Stimulated activated naive CD8-positive, alpha-beta T cell treated with anti-CD3 and anti-CD28 coated beads, Interleukin-15, amount 100 ng/mL, for 72 hours (primary cell): ENCODE results near the gene NR4A1.

ENCODE experiments used
- ATAC-seq: fragments of 150-1000 bp; cut with Tn5 transposase; 2 replicates; pipeline ENCODE4 v1.10.0; 2021; ENCODE audit warnings: mild to moderate bottlenecking, moderate library complexity
- DNase-seq, 2 donors: peaks; one replicate each; pipeline ENCODE4 v3.0.0; 2021 to 2022
- H3K27ac Mint-ChIP-seq, 2 donors: one replicate each; pipeline ENCODE4 v1.8.0; 2022; ENCODE audit warnings: mild to moderate bottlenecking in 2 of 2, mixed read lengths in 2 of 2, moderate library complexity in 2 of 2
- H3K27me3 Mint-ChIP-seq: one replicate; pipeline ENCODE4 v1.8.0; 2022; ENCODE audit warnings: mixed read lengths
- H3K4me1 Mint-ChIP-seq: one replicate; pipeline ENCODE4 v1.8.0; 2022; ENCODE audit warnings: mild to moderate bottlenecking, mixed read lengths
- H3K4me3 Mint-ChIP-seq, 2 donors: one replicate each; pipeline ENCODE4 v1.8.0; 2022; ENCODE audit warnings: mild to moderate bottlenecking in 2 of 2, mixed read lengths in 2 of 2, moderate library complexity in 1 of 2
- H3K9me3 Mint-ChIP-seq, 2 donors: one replicate each; pipeline ENCODE4 v1.8.0; 2022; ENCODE audit warnings: mixed read lengths in 2 of 2

The NR4A1 gene

DNA sequence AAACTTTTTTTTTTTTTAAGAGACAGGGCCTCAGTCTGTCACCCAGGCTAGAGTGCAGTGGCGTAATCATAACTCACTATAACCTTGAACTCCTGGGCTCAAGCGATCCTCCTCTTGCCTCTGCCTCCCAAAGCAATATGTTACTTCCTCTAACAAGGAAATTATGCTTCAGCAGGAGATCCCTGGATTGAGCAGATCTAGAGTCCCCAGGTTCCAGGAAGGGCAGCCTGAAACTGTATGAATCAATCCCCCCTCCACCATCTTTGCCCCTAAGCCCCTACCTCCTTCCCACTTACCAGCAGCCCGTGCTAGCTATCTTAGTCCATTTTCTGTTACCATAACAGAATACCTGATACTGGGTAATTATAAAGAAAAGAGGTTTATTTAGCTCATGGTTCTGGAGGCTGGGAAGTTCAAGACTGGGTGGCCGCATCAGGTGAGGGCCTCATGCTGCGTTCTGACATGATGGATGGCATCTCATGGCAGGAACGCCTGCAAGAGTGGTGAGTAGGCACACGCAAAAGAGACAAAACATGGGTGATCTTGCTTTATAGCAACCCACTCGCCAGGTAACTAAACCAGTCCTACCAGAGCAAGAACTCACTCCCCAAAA is 39.5 kb upstream of the NR4A1 start:
- H3K27me3 Mint-ChIP-seq: no peaks in the 10 kb centered on the region
- no peak overlapping the region for H3K27ac Mint-ChIP-seq
- peaks cover 25% of the 10 kb centered on the region for H3K4me1 Mint-ChIP-seq
- ATAC-seq (no peak), DNase-seq (no peak)
- H3K9me3 Mint-ChIP-seq: no peaks in the 10 kb centered on the region
- H3K4me3 Mint-ChIP-seq: no peak overlapping the region

GRCh38 chr12:52013626-52014310 is 37.5 kb upstream of the NR4A1 start:
- peak overlapping the region in 1 of 2 donors; percentile 44 for H3K27ac Mint-ChIP-seq
- ATAC-seq (no peak), DNase-seq (no peak)
- no peak overlapping the region for H3K4me3 Mint-ChIP-seq
- no peaks in the 10 kb centered on the region for H3K9me3 Mint-ChIP-seq
- peaks cover 7% of the 10 kb centered on the region for H3K4me1 Mint-ChIP-seq
- no peaks in the 10 kb centered on the region for H3K27me3 Mint-ChIP-seq

DNA sequence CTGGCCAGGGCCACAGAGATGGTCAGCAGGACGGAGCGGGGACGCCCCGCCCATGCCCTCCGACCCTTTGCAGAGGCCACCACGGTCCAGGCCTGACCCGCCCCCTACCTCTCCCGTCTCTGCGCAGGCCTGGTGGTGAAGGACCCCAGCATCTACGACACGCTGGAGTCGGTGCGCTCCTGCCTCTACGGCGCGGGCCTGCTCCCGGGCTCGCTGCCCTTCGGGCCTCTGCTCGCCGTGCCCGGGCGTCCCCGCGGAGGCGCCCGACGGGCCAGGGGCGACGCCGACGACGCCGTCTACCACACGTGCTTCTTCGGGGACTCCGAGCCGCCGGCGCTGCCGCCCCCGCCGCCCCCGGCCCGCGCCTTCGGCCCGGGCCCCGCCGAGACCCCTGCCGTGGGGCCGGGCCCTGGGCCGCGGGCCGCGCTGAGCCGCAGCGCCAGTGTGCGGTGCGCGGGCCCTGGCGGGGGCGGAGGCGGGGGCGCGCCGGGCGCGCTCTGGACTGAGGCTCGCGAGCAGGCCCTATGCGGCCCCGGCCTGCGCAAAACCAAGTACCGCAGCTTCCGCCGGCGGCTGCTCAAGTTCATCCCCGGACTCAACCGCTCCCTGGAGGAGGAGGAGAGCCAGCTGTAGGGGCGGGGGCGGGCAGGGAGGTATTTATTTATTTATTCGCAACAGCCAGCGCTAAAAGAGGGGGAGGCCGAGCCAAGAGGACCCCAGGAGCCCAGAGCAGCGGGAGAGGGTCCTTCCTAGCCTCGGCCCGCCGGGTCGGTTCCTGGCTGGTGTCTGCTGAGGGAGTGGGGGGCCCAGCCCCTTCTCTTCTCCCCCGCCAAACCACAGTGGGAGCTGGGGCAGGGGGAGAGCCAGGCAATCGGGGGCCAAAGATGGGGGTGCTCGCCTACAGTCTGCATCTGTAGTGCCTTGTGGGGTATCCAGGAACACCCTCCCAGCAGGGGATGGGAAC is 36.4 kb upstream of the NR4A1 start:
- Mint-ChIP-seq H3K27ac (no peak overlapping the region), H3K9me3 (no peaks in the 10 kb centered on the region), H3K4me3 (no peak overlapping the region), H3K27me3 (no peaks in the 10 kb centered on the region), H3K4me1 (peaks cover under 1% of the 10 kb centered on the region)
- ATAC-seq (peak; percentile 72), DNase-seq (no peak)

GRCh38 chr12:52015532-52016041 is 35.7 kb upstream of the NR4A1 start:
- H3K4me3 Mint-ChIP-seq: no peak overlapping the region
- ATAC-seq (peak; percentile 31), DNase-seq (no peak)
- no peaks in the 10 kb centered on the region for H3K9me3 Mint-ChIP-seq
- no peaks in the 10 kb centered on the region for H3K27me3 Mint-ChIP-seq
- peaks cover 8% of the 10 kb centered on the region for H3K4me1 Mint-ChIP-seq
- no peak overlapping the region for H3K27ac Mint-ChIP-seq

GRCh38 chr12:52018433-52019112 is 32.7 kb upstream of the NR4A1 start:
- ATAC-seq (no peak), DNase-seq (no peak)
- H3K27me3 Mint-ChIP-seq: no peaks in the 10 kb centered on the region
- H3K4me3 Mint-ChIP-seq: no peak overlapping the region
- no peaks in the 10 kb centered on the region for H3K9me3 Mint-ChIP-seq
- peaks cover 22% of the 10 kb centered on the region for H3K4me1 Mint-ChIP-seq
- no peak overlapping the region for H3K27ac Mint-ChIP-seq

DNA sequence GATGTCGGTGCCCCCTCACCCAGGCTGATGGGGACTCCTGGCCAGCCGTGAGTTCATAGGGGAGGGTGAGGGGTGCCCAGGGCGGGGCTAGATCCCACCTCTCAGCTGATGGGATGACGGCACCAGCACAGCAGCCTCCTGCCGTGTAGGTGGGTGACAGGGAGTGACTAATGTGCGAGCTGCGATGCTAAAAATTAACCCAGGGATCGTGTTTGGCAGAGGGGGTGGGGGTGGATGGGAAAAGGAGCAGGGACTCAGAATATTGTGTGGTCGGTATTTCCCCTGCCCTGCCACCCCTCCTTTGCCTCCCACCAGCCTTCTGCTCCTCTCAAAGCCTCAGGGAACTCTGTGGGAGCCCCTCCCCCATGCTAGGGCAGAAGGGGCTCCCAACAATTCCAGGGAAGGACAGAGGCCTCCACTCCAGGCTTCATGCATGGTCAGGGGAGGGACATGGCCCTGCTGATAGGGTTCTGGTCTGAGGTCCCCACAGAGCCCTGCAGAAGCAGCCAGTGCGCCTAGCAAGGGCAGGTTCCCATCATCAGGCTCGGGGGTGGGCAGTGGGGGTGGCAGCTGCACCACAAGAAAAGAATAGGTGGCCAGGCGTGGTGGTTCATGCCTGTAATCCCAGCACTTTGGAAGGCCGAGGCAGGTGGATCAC is 32.0 kb upstream of the NR4A1 start:
- no peak overlapping the region for H3K4me3 Mint-ChIP-seq
- H3K9me3 Mint-ChIP-seq: no peaks in the 10 kb centered on the region
- no peak overlapping the region for H3K27ac Mint-ChIP-seq
- no peak for DNase-seq
- H3K27me3 Mint-ChIP-seq: no peaks in the 10 kb centered on the region
- ATAC-seq: no peak
- H3K4me1 Mint-ChIP-seq: peaks cover 27% of the 10 kb centered on the region

DNA sequence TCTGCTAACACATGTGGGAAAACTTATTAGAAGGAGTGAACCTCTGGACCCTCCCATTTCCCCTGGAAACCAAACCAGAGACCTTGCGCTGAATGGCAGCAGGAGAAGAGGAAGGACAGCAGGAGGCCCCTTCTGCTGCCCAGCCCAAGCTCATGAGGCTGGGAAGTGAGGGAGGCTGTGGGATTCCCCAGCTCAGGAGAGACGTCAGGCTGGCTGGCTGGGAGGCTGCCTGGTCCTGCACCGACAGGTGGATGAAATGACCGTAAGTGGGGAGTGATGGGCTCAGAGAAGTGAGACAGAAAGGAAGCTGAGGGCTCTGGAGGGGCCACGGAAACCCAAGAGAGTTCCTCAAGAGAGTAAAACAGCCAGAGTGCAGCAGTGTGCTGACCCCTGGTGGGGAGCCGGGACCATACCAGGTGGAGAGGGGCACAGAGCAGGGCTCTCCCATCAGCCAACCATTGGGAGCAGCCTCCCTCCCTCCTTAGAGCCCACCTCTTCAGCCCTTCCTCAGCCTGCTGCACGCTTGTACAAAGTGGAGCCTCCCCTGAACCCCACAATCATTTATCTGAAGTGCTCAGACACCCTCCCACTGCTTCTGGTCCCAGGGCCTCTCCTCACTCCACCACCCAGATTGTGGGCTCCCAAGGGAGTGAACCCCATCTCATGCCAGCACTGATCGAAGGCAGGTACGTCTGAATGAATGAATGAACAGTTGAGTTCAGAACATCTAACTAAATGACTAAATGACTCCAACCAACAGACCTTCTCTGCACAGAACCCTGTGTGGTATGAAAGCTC is 30.5 kb upstream of the NR4A1 start:
- Mint-ChIP-seq H3K27ac (peak overlapping the region in 1 of 2 donors; percentile 44), H3K4me1 (peaks cover 42% of the 10 kb centered on the region), H3K9me3 (no peaks in the 10 kb centered on the region), H3K27me3 (no peaks in the 10 kb centered on the region), H3K4me3 (peak overlapping the region; percentile 63 to 74)
- ATAC-seq (peak; percentile 66), DNase-seq (peak; percentile 57 to 73)

DNA sequence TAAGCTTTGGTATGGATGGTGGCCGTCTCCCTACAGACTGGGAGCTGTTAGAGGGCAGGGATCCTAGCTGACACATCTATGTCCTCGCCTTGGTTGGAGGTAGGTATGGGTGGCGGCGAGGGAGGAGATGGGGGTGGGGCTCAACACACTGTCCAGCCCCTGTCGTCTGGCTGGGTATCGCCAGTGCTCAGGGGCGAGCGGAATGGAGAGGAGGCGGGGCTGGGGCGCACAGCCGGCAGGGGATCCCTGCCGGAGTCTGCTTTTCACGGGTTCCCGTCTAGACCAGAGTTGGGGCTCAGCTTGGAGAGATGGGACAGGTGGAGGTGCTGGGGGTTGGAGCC is 28.4 kb upstream of the NR4A1 start:
- H3K9me3 Mint-ChIP-seq: no peaks in the 10 kb centered on the region
- ATAC-seq (no peak), DNase-seq (no peak)
- H3K4me1 Mint-ChIP-seq: peaks cover 52% of the 10 kb centered on the region
- H3K27me3 Mint-ChIP-seq: no peaks in the 10 kb centered on the region
- H3K27ac Mint-ChIP-seq: no peak overlapping the region
- H3K4me3 Mint-ChIP-seq: peak overlapping the region; percentile 59 to 91

DNA sequence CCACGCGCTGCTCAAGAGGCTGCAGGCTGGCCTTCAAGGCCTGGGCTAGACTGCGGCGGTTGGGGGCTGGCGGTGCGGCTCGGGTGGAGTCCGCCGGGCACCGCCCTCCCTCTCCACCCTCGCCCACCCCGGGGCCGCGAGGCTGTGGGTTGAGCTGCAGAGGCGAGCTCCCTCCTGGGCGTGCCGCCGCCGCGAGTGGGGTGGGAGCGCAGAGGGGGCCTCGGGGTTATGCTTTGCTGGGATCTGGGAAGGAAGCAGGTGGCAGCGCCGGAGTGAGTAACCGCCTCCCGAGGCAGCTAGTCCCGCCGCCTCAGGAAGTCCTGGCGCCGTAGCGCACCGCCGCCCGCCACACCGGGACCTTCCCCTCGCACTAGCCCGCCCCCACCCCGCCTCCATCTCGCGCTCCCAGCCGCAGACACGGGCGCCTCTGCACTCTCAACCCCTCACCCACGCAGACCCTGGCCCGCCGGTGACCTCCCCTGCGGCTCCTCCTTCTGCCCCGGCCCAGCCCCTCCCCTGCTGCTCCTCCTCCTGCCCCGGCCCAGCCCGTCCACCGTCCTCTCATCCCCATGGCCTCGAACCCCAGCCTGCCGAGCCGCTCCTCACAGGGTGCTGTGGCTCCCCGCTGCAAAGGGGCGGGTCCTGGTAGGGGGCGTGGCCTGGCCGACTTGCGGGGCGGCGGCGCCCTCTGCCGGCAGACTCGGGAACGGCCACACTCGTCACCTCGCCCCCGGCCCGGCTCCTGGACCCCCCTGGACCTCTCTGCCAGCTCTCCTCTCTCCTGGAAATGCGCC is 27.9 kb upstream of the NR4A1 start:
- ATAC-seq (peak; percentile 74), DNase-seq (peak; percentile 92 to 94)
- Mint-ChIP-seq H3K9me3 (no peaks in the 10 kb centered on the region), H3K27ac (peak overlapping the region; percentile 68 to 87), H3K4me1 (peaks cover 52% of the 10 kb centered on the region), H3K4me3 (peak overlapping the region; percentile 85 to 91), H3K27me3 (no peaks in the 10 kb centered on the region)

DNA sequence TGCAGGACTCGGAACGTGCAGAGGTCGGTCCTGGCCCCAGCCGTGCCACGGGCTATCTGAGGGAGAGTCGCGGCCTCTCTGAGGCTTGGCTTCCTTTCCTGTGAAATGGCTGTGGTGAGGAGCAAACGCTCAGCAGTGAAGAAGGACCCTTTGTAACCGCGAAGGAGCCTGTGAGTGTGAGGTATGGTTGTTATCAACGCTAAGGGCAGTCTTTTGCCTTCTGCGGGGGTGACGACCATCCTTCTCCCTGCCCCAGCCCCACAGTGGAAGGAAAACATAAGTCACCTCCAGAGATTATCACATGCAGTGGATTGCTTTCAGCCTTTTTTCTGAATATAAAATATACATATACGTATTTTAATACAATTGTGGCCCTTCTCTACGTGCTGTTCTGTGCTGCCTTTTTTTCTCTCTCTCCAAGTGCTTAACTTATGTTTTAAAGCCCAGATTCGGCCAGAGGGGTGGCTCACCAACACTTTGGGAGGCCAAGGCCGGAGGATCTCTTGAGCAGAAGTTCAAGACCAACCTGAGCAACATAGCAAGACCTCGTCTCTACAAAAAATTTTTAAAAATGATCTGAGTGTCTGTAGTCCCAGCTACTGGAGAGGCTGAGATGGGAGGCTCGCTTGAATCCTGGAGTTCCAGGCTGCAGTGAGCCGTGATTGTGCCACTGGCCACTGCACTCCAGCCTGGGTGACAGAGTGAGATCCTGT is 27.1 kb upstream of the NR4A1 start:
- peaks cover 52% of the 10 kb centered on the region for H3K4me1 Mint-ChIP-seq
- H3K4me3 Mint-ChIP-seq: peak overlapping the region; percentile 85 to 91
- H3K9me3 Mint-ChIP-seq: no peaks in the 10 kb centered on the region
- DNase-seq: peak in 1 of 2 donors; percentile 41
- H3K27me3 Mint-ChIP-seq: no peaks in the 10 kb centered on the region
- peak overlapping the region; percentile 73 to 90 for H3K27ac Mint-ChIP-seq
- peak; percentile 15 for ATAC-seq

- Mint-ChIP-seq H3K27ac (peak overlapping the region; percentile 91 to 97), H3K9me3 (no peaks in the 10 kb centered on the region), H3K27me3 (no peaks in the 10 kb centered on the region), H3K4me3 (peak overlapping the region; percentile 85 to 91), H3K4me1 (peaks cover 51% of the 10 kb centered on the region)
- ATAC-seq: peak; percentile 62
- DNase-seq: peak; percentile 55 to 76
Measured at GRCh38 chr12:52024845-52025230, 26.4 kb upstream of the NR4A1 start.

DNA sequence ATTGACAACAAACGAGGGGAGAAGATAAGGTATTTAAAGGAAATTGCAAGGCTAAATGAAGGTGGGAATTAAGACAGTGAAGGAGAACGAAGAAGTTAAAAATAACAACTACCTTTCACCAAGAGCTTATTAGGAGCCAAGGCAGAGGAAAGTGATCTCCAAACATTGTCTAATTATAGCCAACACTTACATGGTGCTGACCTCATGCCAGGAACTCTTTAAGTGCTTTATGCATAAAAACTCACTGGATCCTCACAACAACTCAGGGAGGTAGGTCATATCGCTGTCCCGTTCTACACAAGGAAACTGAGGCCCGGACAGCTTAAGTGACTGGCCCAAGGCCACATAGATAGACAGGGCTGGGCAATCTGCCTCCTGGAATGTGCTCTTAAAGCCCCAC is 25.0 kb upstream of the NR4A1 start:
- DNase-seq (no peak), ATAC-seq (no peak)
- H3K4me1 Mint-ChIP-seq: peaks cover 37% of the 10 kb centered on the region
- H3K27me3 Mint-ChIP-seq: no peaks in the 10 kb centered on the region
- peak overlapping the region; percentile 85 to 91 for H3K4me3 Mint-ChIP-seq
- no peak overlapping the region for H3K27ac Mint-ChIP-seq
- H3K9me3 Mint-ChIP-seq: no peaks in the 10 kb centered on the region
